Muscle of leg (tissue), 11 donors: ENCODE measurements around the gene KCNC4. TPM values are rescaled to one million over a fixed set of nuclear protein-coding genes. Genes with fewer than 3 reads are reported as not detected.

ENCODE experiments used
- DNase-seq: peaks from one replicate; pipeline ENCODE4 v3.0.0; 2013
- H3K27ac ChIP-seq: one replicate; pipeline ENCODE4 v1.5.1; 2013; ENCODE audit warnings: mild to moderate bottlenecking, low read length, control low read depth
- H3K27me3 ChIP-seq: one replicate; pipeline ENCODE4 v1.6.1; 2013; ENCODE audit warnings: low read length; ENCODE audit not compliant: control insufficient read depth, insufficient read depth
- H3K36me3 ChIP-seq: one replicate; pipeline ENCODE4 v1.6.1; 2013; ENCODE audit warnings: low read length; ENCODE audit not compliant: control insufficient read depth, insufficient read depth
- H3K4me1 ChIP-seq: one replicate; pipeline ENCODE4 v1.6.1; 2013; ENCODE audit warnings: low read length; ENCODE audit not compliant: control insufficient read depth, insufficient read depth
- H3K4me3 ChIP-seq: one replicate; pipeline ENCODE4 v1.5.1; 2013; ENCODE audit warnings: low read length, control low read depth
- H3K9me3 ChIP-seq: replicated peaks from 2 replicates; pipeline ENCODE4 v1.6.1; 2013; ENCODE audit warnings: low read depth, low read length; ENCODE audit not compliant: control insufficient read depth
- WGBS: methylation state at CpG from one replicate; pipeline ENCODE4 v1.1.5; 2013; ENCODE audit warnings: missing lambda C conversion rate; ENCODE audit not compliant: insufficient coverage; 5-methylcytosine and 5-hydroxymethylcytosine counted together
- polyA plus RNA-seq, 8 donors: library from polyadenylated mRNA; unstranded; fragments of 120-200 nt; gene quantifications; one replicate each; pipeline versions ENCODE4 v1.2.1 to v1.2.3, GENCODE V29; 2013; ENCODE audit warnings: inconsistent platforms in 1 of 8, low replicate concordance in 1 of 8; ENCODE audit not compliant: insufficient read length in 8 of 8, insufficient read depth in 1 of 8
- total RNA-seq: library from RNA; stranded (reverse); fragments of 120-200 nt; gene quantifications from one replicate; pipeline ENCODE4 v1.2.4, GENCODE V29; 2013

Gene KCNC4
- total and polyA plus RNA-seq, 9 donors: 2.7 to 8.8 (median 7.6) TPM

DNA sequence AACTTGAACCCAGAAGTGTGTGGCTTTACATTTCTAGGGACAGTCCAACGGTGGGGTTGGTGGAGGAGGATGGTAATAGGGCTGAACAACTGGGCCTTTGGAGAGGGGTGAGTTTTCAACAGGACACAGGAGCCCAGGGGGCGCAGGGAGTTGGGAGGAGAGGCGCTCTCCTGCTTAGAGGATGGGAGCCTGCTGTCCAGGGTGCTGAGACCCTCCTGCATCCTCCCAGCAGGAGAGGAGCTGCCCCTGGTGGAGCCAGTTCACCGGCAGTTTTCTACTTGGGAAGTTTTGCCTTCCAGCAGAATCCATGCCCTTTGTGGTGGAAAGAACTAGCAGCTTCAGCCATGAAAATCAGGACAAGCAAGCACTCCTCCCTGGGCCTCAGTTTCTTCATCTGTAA lies 8.6 kb downstream of the KCNC4 start:
- Histone ChIP-seq H3K4me3 (no peak overlapping the region), H3K27ac (no peak overlapping the region), H3K36me3 (peaks cover 5% of the 10 kb centered on the region), H3K27me3 (peaks cover 3% of the 10 kb centered on the region), H3K9me3 (no peaks in the 10 kb centered on the region), H3K4me1 (peaks cover 18% of the 10 kb centered on the region)
- DNase-seq: no peak
- 50% methylated on average over 1 of the region's 4 CpGs for WGBS

- no peak overlapping the region for H3K4me3 ChIP-seq
- H3K27ac ChIP-seq: no peak overlapping the region
- 82% methylated on average over 5 of the region's 5 CpGs for WGBS
- H3K27me3 ChIP-seq: no peaks in the 10 kb centered on the region
- peaks cover 5% of the 10 kb centered on the region for H3K36me3 ChIP-seq
- H3K4me1 ChIP-seq: peaks cover 15% of the 10 kb centered on the region
- no peak for DNase-seq
- H3K9me3 ChIP-seq: no peaks in the 10 kb centered on the region
Observed at GRCh38 chr1:110220324-110220723, 10.2 kb downstream of the KCNC4 start.

GRCh38 chr1:110221119-110221518 lies 11.0 kb downstream of the KCNC4 start:
- H3K4me3 ChIP-seq: no peak overlapping the region
- no peak overlapping the region for H3K27ac ChIP-seq
- H3K4me1 ChIP-seq: peaks cover 8% of the 10 kb centered on the region
- DNase-seq: no peak
- H3K36me3 ChIP-seq: peaks cover 5% of the 10 kb centered on the region
- WGBS: 77% methylated on average over 2 of the region's 4 CpGs
- H3K27me3 ChIP-seq: no peaks in the 10 kb centered on the region
- no peaks in the 10 kb centered on the region for H3K9me3 ChIP-seq

- H3K9me3 ChIP-seq: no peaks in the 10 kb centered on the region
- no peak overlapping the region for H3K27ac ChIP-seq
- 95% methylated on average over 27 of the region's 27 CpGs for WGBS
- DNase-seq: no peak
- H3K4me3 ChIP-seq: no peak overlapping the region
- H3K36me3 ChIP-seq: peaks cover 5% of the 10 kb centered on the region
- H3K27me3 ChIP-seq: no peaks in the 10 kb centered on the region
- peaks cover 16% of the 10 kb centered on the region for H3K4me1 ChIP-seq
Observed at GRCh38 chr1:110223127-110223526, 13.0 kb downstream of the KCNC4 start.

- Histone ChIP-seq H3K4me3 (no peak overlapping the region), H3K27me3 (no peaks in the 10 kb centered on the region), H3K36me3 (peaks cover 5% of the 10 kb centered on the region), H3K27ac (no peak overlapping the region), H3K4me1 (peaks cover 21% of the 10 kb centered on the region), H3K9me3 (no peaks in the 10 kb centered on the region)
- 88% methylated on average over 13 of the region's 17 CpGs for WGBS
- no peak for DNase-seq
Observed at GRCh38 chr1:110223581-110223980, 13.5 kb downstream of the KCNC4 start.

DNA sequence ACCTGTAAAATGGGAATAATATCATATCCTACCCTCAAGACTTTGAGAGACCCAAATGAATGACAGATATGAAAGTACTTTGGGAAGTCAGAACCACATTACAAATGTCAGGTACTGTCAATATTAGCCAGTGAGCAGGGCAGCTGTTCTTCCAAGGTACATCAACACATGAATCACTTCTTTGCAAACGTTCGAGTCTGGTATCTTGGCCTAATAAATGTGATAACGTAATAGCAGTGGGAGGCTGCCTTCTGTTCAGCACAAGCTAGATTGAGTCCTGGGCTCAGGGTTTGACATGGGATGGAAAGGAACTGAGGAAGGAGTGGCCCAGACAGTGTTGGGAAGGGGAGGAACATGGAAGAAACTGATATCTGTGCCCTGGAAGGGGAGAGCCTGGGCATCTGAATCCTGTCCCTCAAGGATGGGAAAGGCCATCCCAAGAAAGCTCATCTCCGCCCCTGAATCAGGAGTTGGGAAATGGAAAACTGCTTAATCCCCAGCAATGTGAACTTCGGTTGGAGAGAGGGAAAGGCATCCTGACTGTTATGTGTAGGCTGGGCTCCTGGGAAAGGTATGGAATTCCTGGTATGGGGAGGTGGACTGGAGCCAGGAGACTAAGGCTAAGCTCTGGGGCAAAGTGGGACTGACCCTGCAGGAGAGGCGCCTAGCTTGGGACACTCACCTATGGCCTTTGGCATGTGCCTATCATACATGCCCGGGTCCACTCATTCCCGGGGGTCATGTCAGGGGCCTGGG lies 14.3 kb downstream of the KCNC4 start:
- DNase-seq: no peak
- no peak overlapping the region for H3K27ac ChIP-seq
- peaks cover 28% of the 10 kb centered on the region for H3K4me1 ChIP-seq
- H3K4me3 ChIP-seq: no peak overlapping the region
- H3K9me3 ChIP-seq: no peaks in the 10 kb centered on the region
- WGBS: 64% methylated on average over 5 of the region's 8 CpGs
- no peaks in the 10 kb centered on the region for H3K27me3 ChIP-seq
- peaks cover 5% of the 10 kb centered on the region for H3K36me3 ChIP-seq

GRCh38 chr1:110225212-110225611 lies 15.1 kb downstream of the KCNC4 start:
- H3K27ac ChIP-seq: no peak overlapping the region
- WGBS: 39% methylated on average over 7 of the region's 7 CpGs
- no peak overlapping the region for H3K4me3 ChIP-seq
- no peaks in the 10 kb centered on the region for H3K27me3 ChIP-seq
- H3K4me1 ChIP-seq: peaks cover 32% of the 10 kb centered on the region
- no peaks in the 10 kb centered on the region for H3K9me3 ChIP-seq
- peaks cover 5% of the 10 kb centered on the region for H3K36me3 ChIP-seq
- no peak for DNase-seq

- Histone ChIP-seq H3K9me3 (no peaks in the 10 kb centered on the region), H3K27ac (no peak overlapping the region), H3K36me3 (peaks cover 5% of the 10 kb centered on the region), H3K4me3 (no peak overlapping the region), H3K27me3 (no peaks in the 10 kb centered on the region), H3K4me1 (peaks cover 32% of the 10 kb centered on the region)
- 86% methylated on average over 16 of the region's 18 CpGs for WGBS
- no peak for DNase-seq
Observed at GRCh38 chr1:110225756-110226404, 15.8 kb downstream of the KCNC4 start.

DNA sequence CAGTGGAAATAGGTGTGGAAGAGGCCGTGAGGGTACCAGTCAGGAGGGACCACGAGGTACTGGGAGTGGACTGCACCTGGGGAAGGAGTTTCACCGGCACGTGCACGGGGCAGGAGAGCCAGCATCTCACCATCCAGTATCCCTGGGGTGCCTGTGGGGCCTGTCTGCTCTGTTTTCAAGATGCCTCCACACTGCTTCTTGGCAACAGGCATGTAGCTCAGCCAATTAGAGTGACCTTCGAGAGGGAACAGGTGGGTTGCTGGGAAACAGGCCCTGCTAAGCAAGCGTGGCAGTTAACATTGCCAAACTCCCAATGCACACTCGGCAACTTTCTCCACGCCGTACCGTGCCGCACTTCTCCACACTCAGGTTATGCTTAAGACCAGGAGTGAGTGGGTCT lies 17.7 kb downstream of the KCNC4 start:
- Histone ChIP-seq H3K36me3 (peaks cover 15% of the 10 kb centered on the region), H3K27me3 (no peaks in the 10 kb centered on the region), H3K9me3 (peaks cover 6% of the 10 kb centered on the region), H3K4me1 (peaks cover 32% of the 10 kb centered on the region), H3K4me3 (no peak overlapping the region), H3K27ac (peak overlapping the region; percentile 85)
- DNase-seq: peak; percentile 63
- 76% methylated on average over 5 of the region's 12 CpGs for WGBS

DNA sequence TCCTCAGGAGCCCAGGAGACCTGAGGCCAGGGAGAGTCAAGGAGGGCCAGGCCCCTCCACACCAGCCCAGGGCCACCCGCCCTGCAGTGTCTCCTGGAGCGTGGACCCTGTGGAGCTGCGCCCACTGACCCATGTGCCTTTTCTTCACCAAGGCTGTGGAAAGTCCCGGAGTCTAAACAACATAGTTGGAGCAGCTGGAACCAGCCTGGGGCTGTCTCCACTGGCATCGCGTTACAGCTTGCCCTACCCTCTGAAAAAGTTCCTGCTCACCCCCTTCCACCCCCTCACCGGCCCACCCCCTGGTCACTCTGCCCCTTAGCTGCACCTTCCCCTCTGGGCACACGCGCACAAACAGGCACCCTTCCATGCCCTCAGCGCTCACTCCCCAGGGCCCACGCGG lies 18.3 kb downstream of the KCNC4 start:
- H3K4me3 ChIP-seq: no peak overlapping the region
- peak overlapping the region; percentile 85 for H3K27ac ChIP-seq
- H3K9me3 ChIP-seq: peaks cover 11% of the 10 kb centered on the region
- H3K36me3 ChIP-seq: peaks cover 13% of the 10 kb centered on the region
- WGBS: 83% methylated on average over 5 of the region's 12 CpGs
- DNase-seq: no peak
- peaks cover 32% of the 10 kb centered on the region for H3K4me1 ChIP-seq
- H3K27me3 ChIP-seq: no peaks in the 10 kb centered on the region
